ENCODE measurements around the gene TTBK1. TPM values are rescaled to one million over a fixed set of nuclear protein-coding genes. Genes with fewer than 3 reads are reported as not detected.

Gene TTBK1
- total RNA-seq = under 0.01 TPM
- under 1 TPM; 0.04 to 0.17 (median 0.05) TPM for polyA plus RNA-seq (ENCODE audit: insufficient read depth in 1 of 8, insufficient read length in 8 of 8, low replicate concordance in 1 of 8)
- long read RNA-seq, donor 1 = 0 reads
- long read RNA-seq, donor 2 = 0 reads
- long read RNA-seq, donor 3 = 0 reads
- long read RNA-seq, donor 4 = 0 reads
- long read RNA-seq, donor 5 = 0 reads
- long read RNA-seq, donor 6 = 0 reads
- long read RNA-seq, donor 7 = 0 reads
- long read RNA-seq, donor 8 = 0 reads
- long read RNA-seq, donor 9 = 0 reads
- long read RNA-seq, donor 10 = 0 reads
- long read RNA-seq, donor 11 = 0 reads

GRCh38 chr6:43242908-43243663, at the start of gene TTBK1:
TTBK1 (plus strand) TSS chr6:43243481; CDS start chr6:43246661, 3,180 bp downstream.
- H3K36me3 ChIP-seq (ENCODE audit: control insufficient read depth, insufficient read depth, low read length) = no peaks in the 10 kb centered on the region
- H3K9me3 ChIP-seq (replicated peaks; ENCODE audit: control insufficient read depth, low read depth, low read length) = peaks cover 4% of the 10 kb centered on the region
- H3K27ac ChIP-seq (ENCODE audit: low read length) = no peak within 1 kb of the TSS
- WGBS (ENCODE audit: insufficient coverage) = 10% methylated on average over 47 of the region's 47 CpGs
- no peak for DNase-seq
- H3K4me3 ChIP-seq (ENCODE audit: low read length) = no peak within 1 kb of the TSS
- peaks cover 75% of the 10 kb centered on the region for H3K27me3 ChIP-seq (ENCODE audit: control insufficient read depth, insufficient read depth, low read length)
- H3K4me1 ChIP-seq (ENCODE audit: control insufficient read depth, insufficient read depth, low read length) = peaks cover 16% of the 10 kb centered on the region

DNA sequence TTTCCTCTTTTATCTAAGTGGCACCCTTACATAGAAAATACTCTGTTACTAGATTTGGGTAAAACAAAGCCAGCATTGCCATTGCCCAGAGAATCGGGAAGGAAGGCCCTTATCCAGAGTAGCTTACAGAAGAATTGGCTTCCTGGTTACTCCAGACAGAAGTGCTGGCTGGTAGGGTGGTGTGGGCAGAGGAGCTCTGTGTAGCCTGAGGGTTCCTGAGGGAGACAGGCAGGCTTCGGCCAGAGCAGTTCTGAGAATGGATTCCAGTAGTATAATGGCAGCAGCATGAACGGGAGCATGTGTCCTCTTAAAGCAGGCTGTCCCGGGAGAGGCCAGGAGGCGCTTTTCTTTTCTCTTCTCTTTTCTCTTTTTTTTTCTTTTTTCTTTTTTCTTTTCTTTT, 49.4 kb upstream of the TTBK1 start:
- Histone ChIP-seq H3K36me3 (ENCODE audit: control insufficient read depth, insufficient read depth, low read length) (peaks cover 50% of the 10 kb centered on the region), H3K4me1 (ENCODE audit: control insufficient read depth, insufficient read depth, low read length) (no peaks in the 10 kb centered on the region), H3K27me3 (ENCODE audit: control insufficient read depth, insufficient read depth, low read length) (no peaks in the 10 kb centered on the region), H3K9me3 (replicated peaks; ENCODE audit: control insufficient read depth, low read depth, low read length) (no peaks in the 10 kb centered on the region), H3K4me3 (ENCODE audit: low read length) (no peak overlapping the region), H3K27ac (ENCODE audit: low read length) (no peak overlapping the region)
- DNase-seq = no peak
- 82% methylated on average over 4 of the region's 5 CpGs for WGBS (ENCODE audit: insufficient coverage)

DNA sequence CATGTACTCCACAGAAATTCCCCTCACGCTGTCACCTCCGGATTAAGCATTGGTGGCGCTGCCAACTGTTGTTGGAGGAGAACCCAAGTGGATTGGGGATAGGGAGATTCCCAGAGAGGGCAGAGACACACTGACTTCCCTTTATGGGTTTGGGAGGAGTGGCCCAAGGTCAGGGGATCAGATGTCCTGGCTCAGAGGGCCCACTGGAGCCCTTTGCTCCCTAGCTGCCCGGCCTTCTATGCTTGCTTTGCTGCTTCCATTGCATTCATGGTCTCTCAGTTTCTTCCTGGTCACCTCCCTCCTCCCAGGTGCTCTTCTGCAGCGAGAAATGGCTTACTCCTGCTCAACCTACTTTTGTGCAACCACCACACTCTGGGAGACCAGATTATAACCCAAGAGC, 46.9 kb upstream of the TTBK1 start:
- 62% methylated on average over 4 of the region's 5 CpGs for WGBS (ENCODE audit: insufficient coverage)
- Histone ChIP-seq H3K36me3 (ENCODE audit: control insufficient read depth, insufficient read depth, low read length) (peaks cover 62% of the 10 kb centered on the region), H3K4me3 (ENCODE audit: low read length) (no peak overlapping the region), H3K9me3 (replicated peaks; ENCODE audit: control insufficient read depth, low read depth, low read length) (no peaks in the 10 kb centered on the region), H3K27me3 (ENCODE audit: control insufficient read depth, insufficient read depth, low read length) (no peaks in the 10 kb centered on the region), H3K4me1 (ENCODE audit: control insufficient read depth, insufficient read depth, low read length) (no peaks in the 10 kb centered on the region), H3K27ac (ENCODE audit: low read length) (no peak overlapping the region)
- no peak for DNase-seq

- no peak overlapping the region for H3K27ac ChIP-seq (ENCODE audit: low read length)
- DNase-seq = no peak
- H3K27me3 ChIP-seq (ENCODE audit: control insufficient read depth, insufficient read depth, low read length) = no peaks in the 10 kb centered on the region
- WGBS (ENCODE audit: insufficient coverage) = 100% methylated on average over 2 of the region's 6 CpGs
- no peak overlapping the region for H3K4me3 ChIP-seq (ENCODE audit: low read length)
- no peaks in the 10 kb centered on the region for H3K9me3 ChIP-seq (replicated peaks; ENCODE audit: control insufficient read depth, low read depth, low read length)
- H3K4me1 ChIP-seq (ENCODE audit: control insufficient read depth, insufficient read depth, low read length) = no peaks in the 10 kb centered on the region
- H3K36me3 ChIP-seq (ENCODE audit: control insufficient read depth, insufficient read depth, low read length) = peaks cover 61% of the 10 kb centered on the region
Observed at GRCh38 chr6:43199912-43200311, 43.4 kb upstream of the TTBK1 start.

DNA sequence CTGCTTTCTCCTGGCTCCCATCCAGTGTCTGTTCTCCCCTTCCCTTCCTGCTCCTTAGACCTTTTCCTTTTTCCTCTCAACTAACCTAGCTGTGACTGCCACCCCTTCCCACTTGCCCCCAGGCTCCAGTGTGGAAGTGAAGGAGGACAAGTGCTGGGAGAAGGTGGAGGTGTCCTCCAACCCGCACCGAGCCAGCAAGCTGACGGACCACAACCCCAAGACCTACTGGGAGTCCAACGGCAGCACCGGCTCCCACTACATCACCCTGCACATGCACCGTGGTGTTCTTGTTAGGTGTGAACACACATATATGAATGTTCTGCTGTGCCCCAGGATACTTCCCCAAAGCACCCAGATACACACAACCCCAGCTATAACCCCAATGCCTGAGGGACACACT, 42.7 kb upstream of the TTBK1 start:
- H3K27me3 ChIP-seq (ENCODE audit: control insufficient read depth, insufficient read depth, low read length) = no peaks in the 10 kb centered on the region
- H3K9me3 ChIP-seq (replicated peaks; ENCODE audit: control insufficient read depth, low read depth, low read length) = no peaks in the 10 kb centered on the region
- no CpG with 5 or more reads among the region's 6 CpGs for WGBS (ENCODE audit: insufficient coverage)
- no peaks in the 10 kb centered on the region for H3K4me1 ChIP-seq (ENCODE audit: control insufficient read depth, insufficient read depth, low read length)
- no peak overlapping the region for H3K4me3 ChIP-seq (ENCODE audit: low read length)
- peaks cover 65% of the 10 kb centered on the region for H3K36me3 ChIP-seq (ENCODE audit: control insufficient read depth, insufficient read depth, low read length)
- H3K27ac ChIP-seq (ENCODE audit: low read length) = no peak overlapping the region
- no peak for DNase-seq

DNA sequence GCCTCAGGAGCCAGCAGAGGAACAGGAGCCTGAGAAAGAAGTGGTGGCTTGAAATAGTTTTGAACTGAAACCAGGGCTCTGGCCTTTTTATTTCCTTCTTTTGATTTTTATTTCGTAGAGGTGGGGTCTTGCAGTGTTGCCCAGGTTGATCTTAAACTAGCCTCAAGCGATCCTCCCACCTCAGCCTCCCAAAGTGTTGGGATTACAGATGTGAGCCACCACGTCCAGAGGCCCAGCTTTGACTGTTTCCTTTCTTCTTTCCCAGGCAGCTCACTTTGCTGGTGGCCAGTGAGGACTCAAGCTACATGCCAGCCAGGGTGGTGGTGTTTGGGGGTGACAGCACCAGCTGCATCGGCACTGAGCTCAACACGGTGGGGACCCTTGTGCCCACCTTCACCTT, 40.8 kb upstream of the TTBK1 start:
- no peak overlapping the region for H3K4me3 ChIP-seq (ENCODE audit: low read length)
- H3K4me1 ChIP-seq (ENCODE audit: control insufficient read depth, insufficient read depth, low read length) = no peaks in the 10 kb centered on the region
- no peaks in the 10 kb centered on the region for H3K9me3 ChIP-seq (replicated peaks; ENCODE audit: control insufficient read depth, low read depth, low read length)
- H3K27ac ChIP-seq (ENCODE audit: low read length) = no peak overlapping the region
- H3K36me3 ChIP-seq (ENCODE audit: control insufficient read depth, insufficient read depth, low read length) = peaks cover 54% of the 10 kb centered on the region
- H3K27me3 ChIP-seq (ENCODE audit: control insufficient read depth, insufficient read depth, low read length) = no peaks in the 10 kb centered on the region
- no CpG with 5 or more reads among the region's 5 CpGs for WGBS (ENCODE audit: insufficient coverage)
- no peak for DNase-seq

DNA sequence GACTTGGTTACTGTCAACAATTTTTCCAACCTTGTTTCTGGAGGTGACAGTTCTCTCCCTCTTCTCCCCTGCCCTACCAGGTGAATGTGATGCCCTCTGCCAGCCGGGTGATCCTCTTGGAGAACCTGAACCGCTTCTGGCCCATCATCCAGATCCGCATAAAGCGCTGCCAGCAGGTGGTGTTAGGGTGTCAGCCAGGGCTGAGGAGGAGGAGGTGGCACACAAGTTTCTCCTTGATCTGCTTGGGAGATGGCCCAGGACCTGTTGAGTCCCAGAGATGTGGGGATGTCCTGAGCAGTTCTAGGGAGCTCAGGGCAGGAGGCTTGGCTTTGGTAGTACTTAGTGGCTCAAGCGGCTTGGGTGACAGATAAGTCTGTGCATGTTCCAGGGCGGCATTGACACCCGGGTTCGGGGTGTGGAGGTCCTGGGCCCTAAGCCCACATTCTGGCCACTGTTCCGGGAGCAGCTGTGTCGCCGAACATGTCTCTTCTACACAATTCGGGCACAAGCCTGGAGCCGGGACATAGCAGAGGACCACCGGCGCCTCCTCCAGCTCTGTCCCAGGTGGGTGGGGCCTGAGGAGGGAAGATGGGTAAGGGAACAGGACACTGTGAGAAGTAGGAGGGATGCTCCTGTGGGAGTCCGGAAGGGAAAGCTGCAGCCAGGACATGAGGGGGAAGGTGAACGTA, 40.1 kb upstream of the TTBK1 start:
- Histone ChIP-seq H3K27ac (ENCODE audit: low read length) (no peak overlapping the region), H3K36me3 (ENCODE audit: control insufficient read depth, insufficient read depth, low read length) (peaks cover 54% of the 10 kb centered on the region), H3K4me3 (ENCODE audit: low read length) (no peak overlapping the region), H3K9me3 (replicated peaks; ENCODE audit: control insufficient read depth, low read depth, low read length) (no peaks in the 10 kb centered on the region), H3K27me3 (ENCODE audit: control insufficient read depth, insufficient read depth, low read length) (no peaks in the 10 kb centered on the region), H3K4me1 (ENCODE audit: control insufficient read depth, insufficient read depth, low read length) (no peaks in the 10 kb centered on the region)
- DNase-seq = no peak
- 85% methylated on average over 15 of the region's 17 CpGs for WGBS (ENCODE audit: insufficient coverage)

- Histone ChIP-seq H3K27ac (ENCODE audit: low read length) (no peak overlapping the region), H3K36me3 (ENCODE audit: control insufficient read depth, insufficient read depth, low read length) (peaks cover 50% of the 10 kb centered on the region), H3K9me3 (replicated peaks; ENCODE audit: control insufficient read depth, low read depth, low read length) (no peaks in the 10 kb centered on the region), H3K4me1 (ENCODE audit: control insufficient read depth, insufficient read depth, low read length) (no peaks in the 10 kb centered on the region), H3K4me3 (ENCODE audit: low read length) (no peak overlapping the region), H3K27me3 (ENCODE audit: control insufficient read depth, insufficient read depth, low read length) (no peaks in the 10 kb centered on the region)
- 82% methylated on average over 8 of the region's 8 CpGs for WGBS (ENCODE audit: insufficient coverage)
- no peak for DNase-seq
Observed at GRCh38 chr6:43203718-43204095, 39.6 kb upstream of the TTBK1 start.

GRCh38 chr6:43204271-43205105, 38.8 kb upstream of the TTBK1 start:
- H3K27ac ChIP-seq (ENCODE audit: low read length) = no peak overlapping the region
- no peaks in the 10 kb centered on the region for H3K9me3 ChIP-seq (replicated peaks; ENCODE audit: control insufficient read depth, low read depth, low read length)
- H3K27me3 ChIP-seq (ENCODE audit: control insufficient read depth, insufficient read depth, low read length) = no peaks in the 10 kb centered on the region
- H3K4me3 ChIP-seq (ENCODE audit: low read length) = no peak overlapping the region
- peaks cover 44% of the 10 kb centered on the region for H3K36me3 ChIP-seq (ENCODE audit: control insufficient read depth, insufficient read depth, low read length)
- no peak for DNase-seq
- no peaks in the 10 kb centered on the region for H3K4me1 ChIP-seq (ENCODE audit: control insufficient read depth, insufficient read depth, low read length)
- WGBS (ENCODE audit: insufficient coverage) = 89% methylated on average over 17 of the region's 23 CpGs
